ENCODE results near the gene FAM3D.

DNA sequence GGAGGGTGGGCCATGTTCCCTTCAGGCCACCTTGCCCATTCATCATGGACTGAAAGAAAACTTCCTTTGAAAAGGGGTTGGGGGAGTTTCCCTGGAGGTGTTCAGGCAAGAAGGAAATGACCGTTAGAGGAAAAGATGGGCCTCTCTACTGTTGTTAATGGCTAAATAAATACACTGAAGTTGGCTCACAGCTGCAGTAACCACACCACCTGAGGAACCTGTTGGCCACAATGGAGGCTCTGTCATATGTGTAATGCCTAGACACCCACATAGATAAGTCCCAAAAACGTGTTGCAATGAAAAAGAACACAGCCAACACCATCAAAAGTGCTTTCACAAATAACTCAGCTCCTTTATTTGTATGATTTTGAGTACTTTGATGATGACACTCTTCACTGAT lies 38.2 kb upstream of the FAM3D start:
- no peak for TF ChIP-seq CTCF (conservative IDR thresholded peaks at IDR 0.05)
- no peak for TF ChIP-seq ZFX (IDR thresholded peaks at IDR 0.05)
